Left forelimb (tissue), 1 donor: ENCODE data around the gene RPL41.
A peak's percentile ranks its signal among the peaks of the same experiment; 100 is the strongest.

Experiments
- DNase-seq: peaks from one replicate; pipeline ENCODE4 v3.0.0-alpha.2; 2018; ENCODE audit warnings: low spot score

Gene RPL41

DNA sequence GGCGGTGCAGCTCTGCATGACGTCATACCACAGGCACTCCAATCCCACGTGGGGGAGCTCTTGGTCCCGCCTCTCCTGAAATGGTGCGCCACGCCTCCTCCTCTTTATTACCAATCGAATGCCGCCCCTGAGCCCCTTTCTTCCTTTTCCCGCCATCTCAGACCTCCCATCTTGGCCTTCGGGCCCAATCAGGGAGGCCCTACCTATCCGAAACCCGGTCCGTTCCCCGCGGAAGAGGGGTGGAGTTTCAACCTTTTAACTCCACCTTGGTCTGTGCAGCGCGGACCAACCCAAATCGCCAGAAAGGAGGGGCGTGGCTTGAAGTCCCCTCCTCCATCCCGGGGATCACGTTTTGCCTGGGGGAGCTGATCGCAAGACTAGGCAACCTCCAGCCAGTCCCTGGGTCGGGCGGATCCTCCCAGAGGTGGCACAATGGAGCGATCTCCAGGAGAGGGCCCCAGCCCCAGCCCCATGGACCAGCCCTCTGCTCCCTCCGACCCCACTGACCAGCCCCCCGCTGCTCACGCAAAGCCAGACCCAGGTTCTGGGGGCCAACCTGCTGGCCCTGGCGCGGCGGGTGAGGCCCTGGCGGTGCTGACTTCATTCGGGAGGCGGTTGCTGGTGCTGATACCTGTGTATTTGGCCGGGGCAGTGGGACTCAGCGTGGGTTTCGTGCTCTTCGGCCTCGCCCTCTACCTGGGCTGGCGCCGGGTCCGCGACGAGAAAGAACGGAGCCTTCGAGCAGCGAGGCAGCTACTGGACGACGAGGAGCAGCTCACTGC lies 11.6 kb downstream of the RPL41 start, which contains the start of gene ESYT1:
Gene ESYT1 (plus strand): TSS at position 380 of the 782 bp plus-strand sequence. CDS start 53 bp downstream, at position 433.
- DNase-seq: peak; percentile 97

DNA sequence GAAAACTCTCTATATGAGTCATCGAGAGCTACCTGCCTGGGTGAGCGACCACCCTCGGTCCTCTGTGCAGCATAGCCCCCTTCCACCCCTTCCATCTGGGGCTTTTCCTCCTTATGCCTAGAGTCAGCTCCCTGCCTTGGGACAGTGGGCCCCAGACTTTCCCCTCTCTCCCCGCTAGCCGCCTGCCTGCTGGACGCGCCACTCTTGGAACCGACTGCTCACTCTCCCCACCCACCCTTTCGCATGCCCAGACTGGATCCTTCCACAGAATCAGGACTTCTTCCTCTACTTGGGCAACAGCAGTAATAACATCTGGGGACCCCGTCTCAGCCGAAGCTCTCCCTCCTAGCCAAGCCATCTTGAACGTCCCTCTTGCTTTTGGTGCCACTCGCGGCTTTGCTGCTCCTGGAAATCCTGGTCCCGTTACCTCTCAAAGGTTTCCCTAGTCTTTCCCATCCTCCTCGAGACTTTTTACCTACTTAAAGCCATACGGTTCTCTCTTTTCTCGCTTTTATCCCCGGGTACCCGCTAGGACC lies 12.3 kb downstream of the RPL41 start:
- DNase-seq: no peak

DNA sequence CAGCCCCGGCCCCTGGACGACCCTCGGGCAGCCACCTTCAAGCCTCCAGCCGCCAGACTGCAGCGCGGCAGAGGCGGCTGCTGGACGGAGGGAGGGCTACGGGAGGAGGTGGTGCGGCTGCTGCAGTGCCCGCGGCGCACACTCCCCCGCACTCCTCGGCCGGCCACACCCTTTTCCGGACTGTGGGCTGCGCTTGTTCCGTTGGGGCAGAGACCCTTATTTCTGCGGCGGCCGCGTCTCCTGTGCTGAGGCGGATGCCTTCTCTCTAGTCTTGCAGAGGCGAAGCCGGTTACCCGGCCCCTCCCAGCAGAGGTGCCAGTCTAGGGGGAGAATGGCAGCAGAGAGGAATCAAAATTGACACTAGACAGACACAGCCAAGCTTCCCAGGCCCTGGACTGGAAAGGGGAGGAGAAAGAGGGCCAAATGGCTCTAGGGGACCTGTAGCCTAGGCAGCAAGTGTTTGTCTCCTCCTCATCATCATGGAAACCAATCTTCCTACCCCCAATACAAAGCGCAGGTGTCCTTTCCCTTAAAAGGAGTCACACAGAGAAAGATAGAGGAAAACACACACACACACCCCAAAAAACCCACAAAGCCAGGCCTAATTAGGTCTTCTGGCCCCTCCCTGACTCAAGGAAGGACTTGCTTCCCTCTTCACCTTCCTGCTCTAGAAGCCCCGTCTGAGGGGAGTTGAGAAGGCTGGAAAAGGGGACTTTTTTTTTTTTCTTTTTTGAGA lies 12.9 kb downstream of the RPL41 start:
- DNase-seq: no peak

DNA sequence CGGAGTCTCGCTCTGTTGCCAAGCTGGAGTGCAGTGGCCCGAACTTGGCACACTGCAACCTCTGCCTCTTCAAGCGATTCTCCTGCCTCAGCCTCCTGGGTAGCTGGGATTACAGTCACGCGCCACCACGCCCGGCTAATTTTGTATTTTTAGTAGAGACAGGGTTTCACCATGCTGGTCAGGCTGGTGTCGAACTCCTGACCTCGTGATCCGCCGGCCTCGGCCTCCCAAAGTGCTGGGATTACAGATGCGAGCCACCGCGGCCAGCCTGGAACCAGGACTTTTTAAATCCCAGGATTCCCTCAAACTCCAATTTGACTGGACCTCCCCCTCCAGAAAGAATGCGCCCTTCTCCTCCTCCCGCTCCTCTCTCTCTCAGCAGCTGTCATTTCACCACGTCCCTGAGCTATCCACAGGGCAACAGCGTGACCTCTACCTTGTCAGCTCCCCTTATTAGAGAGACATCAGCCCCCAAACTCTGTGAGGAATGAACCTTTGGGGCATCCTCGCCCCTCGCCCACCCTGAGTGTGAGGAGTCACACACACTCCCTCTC lies 13.6 kb downstream of the RPL41 start:
- DNase-seq: no peak

DNA sequence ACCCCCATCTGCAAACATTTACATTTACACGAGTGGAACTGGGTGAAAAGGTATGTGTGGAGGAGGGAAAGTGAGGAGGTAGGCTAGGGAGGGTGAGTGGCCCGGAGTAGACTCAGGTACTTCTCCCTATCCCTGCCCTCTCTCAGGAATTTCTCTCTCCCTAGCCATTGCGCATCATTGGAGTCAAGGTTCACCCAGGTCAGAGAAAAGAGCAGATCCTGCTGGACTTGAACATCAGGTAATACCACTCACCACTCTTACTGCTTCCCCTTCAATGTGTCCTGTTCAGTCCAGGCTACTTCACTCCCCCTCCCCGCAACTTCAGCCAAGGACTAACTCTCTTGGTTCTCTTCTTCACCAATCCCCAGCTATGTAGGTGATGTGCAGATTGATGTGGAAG lies 14.4 kb downstream of the RPL41 start:
- no peak for DNase-seq

DNA sequence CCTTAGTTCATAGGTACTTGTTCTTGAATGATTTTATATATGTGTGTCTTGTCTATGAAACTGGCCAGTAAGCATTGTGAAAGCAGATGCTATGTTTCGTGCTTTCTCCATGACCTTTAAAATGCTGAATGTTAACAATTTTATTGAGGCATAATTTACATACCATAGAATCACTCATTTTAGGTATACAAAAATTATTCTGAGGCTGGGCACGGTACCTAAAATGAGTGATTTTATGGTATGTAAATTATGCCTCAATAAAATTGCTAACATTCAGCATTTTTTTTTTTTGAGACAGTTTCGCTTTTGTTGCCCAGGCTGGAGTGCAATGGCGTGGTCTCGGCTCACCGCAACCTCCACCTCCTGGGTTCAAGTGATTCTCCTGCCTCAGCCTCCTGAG lies 18.5 kb downstream of the RPL41 start:
- no peak for DNase-seq

DNA sequence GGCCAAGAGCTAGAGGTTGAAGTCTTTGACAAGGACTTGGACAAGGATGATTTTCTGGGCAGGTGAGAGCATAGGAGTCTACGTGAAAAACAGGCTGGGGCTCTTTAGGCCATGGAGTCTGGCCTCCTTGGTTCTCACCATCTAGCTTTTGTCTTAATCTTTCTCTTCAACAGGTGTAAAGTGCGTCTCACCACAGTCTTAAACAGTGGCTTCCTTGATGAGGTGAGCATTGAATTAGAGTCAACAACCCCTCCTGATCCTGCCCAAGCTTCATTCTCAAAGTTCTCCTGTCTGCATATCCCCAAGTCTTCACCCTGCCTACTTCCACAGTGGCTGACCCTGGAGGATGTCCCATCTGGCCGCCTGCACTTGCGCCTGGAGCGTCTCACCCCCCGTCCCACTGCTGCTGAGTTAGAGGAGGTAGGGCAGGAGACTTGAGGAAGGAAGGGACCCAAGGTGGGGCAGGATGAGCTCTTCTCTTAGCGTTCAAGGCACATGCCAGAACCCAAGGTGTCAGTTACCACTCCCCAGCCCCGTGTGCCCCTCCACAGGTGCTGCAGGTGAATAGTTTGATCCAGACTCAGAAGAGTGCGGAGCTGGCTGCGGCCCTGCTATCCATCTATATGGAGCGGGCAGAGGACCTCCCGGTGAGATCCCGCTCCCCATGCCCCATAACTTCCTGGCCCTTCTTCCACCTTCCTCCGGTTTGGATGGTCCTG lies 21.6 kb downstream of the RPL41 start:
- DNase-seq: no peak

DNA sequence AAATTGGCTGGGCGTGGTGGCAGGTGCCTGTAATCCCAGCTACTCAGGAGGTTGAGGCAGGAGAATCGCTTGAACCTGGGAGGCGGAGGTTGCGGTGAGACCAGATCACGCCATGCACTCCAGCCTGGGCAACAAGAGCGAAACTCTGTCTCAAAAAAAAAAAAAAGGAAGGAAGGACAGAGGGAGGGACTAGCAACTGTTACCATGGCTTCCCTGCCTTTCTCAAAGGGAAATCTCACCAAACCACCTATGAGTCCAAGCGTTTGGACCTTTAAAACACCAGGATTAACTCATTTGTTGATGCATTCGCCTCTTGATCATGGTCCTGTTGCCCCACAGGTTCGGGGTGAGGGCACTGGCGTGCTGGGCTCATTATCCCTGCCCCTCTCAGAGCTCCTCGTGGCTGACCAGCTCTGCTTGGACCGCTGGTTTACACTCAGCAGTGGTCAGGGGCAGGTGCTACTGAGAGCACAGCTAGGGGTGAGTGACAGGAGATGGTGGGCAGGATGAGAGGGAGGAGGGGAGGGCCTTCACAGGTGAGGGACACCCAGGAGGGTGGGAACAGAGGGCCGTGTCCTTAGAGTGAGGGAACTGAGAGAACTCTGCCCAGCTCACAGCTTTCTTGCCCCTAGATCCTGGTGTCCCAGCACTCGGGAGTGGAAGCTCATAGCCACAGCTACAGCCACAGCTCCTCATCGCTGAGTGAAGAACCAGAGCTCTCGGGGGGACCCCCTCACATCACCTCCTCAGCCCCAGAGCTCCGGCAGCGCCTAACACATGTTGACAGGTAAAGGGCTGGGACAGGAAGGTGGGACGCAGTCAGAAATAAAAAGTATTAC lies 25.7 kb downstream of the RPL41 start:
- no peak for DNase-seq

DNA sequence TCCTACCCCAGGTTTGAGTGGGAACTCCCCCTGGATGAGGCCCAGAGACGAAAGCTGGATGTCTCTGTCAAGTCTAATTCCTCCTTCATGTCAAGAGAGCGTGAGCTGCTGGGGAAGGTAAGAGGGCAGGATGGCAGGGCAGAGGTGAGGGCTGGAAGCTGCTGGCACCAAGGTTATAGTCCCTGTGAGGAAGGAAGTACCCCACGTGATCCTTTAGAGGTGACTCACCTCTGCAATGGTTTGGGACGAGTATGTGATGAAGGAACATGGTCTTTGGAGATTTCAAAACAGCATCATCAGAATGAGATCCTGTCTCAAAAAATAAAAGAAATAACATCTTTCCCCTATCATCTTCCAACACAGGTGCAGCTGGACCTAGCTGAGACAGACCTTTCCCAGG lies 26.8 kb downstream of the RPL41 start:
- DNase-seq: no peak

DNA sequence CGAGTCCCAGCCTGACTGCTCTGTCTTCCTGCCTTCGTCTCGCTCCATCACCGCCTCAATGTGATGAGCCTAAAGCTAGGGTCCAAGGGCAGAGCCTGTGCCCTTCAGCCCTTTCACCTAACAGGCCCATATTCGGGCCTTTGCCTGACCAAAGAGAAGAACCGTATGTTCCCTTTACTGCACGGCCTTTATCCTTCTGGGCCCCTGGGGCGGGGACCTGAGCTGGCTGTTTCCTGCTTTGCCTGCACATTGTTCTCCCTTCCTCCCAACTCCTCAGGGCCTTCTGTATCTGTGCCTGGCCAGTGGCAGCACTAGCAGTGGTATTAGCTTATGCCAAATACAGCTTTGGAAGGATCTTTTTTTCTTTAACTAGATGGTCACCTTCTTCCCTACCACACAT lies 27.4 kb downstream of the RPL41 start:
- DNase-seq: no peak

DNA sequence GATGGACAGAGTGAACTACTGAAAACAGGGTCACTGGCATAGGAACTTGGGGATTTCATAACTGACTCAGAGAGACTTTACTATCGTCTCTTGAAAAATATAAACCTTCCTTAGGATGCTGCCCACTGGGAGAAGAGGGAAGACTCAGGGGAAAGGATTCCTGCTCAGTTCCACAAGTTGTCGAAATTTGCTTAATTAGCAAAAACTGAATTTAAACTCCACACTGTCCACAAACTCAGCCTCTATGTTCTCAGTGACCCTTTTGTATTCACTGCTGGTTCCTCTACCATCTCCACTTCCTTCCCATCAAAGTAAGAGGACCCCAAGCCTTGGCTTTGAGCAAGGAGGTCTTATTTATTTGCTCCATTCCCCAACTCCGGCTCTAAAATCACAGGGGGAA lies 28.8 kb downstream of the RPL41 start:
- DNase-seq: no peak

DNA sequence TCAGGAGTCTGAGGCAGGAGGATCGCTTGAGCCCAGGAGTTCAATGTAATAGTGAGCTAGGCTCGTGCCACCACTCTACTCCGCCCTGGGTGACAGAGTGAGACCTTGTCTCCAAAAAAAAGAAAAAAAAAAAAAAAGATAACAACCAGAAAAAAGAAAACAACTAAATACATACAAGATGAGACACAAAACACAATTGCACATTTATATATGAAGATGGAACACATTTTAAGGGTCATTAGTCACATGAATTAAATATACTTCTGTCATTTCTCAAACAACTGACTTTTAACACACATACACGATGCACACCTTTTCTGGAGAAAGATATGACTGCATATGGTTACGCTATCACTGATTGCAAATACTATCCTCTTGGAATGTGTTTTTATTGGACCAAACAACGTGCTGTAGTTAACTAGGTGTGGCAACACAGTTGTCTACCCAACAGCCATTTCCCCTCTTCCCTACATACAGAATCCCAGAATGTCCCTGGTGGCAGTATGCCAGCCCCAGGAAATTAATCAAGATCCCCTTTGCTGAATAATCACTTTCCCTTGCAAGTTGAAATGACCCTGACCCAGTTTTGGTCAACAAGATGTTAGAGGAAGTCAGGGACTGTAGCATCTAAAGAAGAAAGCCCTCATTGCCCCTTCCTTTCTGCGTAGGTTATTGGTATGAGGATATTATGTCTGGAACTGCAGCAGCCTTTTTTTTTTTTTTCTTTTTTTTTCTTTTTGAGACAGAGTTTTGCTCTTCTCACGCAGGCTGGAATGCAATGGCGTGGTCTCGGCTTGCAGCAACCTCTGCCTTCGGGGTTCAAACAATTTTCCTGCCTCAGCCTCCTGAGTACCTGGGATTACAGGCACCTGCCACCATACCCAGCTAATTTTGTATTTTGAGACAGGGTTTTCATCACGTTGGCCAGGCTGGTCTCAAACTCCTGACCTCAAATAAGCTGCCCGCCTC lies 30.3 kb downstream of the RPL41 start:
- DNase-seq: no peak

DNA sequence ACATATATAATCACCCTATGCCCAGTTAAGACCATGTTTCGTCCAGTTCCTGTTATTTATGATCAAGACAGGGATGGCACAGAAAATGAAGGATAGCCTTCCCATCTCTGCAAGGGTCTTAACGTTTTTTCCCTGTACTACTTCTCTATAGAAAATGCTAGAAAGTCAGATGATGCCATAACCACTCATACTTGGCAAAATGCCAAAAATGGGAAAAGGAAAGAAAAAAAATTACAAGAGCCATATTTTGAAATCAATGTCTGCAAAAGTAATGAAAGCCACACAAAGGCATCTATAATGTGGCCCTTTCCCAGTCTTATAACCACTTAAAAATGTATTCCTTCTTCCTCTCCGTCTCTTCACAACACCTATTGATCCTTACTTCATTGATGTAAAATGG lies 34.1 kb downstream of the RPL41 start:
- no peak for DNase-seq

DNA sequence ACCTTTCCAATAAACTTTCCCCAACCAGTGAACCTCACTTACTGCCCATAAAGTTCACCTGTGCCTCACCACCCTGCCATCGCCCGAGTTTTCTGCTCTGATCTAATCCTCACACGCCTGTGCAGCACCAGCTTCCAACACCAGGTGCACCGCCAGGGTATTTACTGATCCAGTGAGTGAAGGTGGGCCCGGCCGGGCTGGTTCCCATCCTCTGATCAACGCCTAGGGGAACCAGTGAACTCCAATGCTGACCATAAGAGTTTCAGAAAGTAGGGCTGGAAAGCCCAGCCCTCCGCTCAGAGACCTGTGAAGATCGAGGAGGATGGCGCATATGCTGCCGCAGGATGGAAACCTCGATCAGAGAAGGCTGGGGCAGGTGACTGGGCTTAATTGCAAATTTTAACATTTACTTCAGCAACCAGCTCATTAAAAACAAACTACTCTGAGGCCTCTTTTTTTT lies 35.3 kb downstream of the RPL41 start:
- DNase-seq: no peak

DNA sequence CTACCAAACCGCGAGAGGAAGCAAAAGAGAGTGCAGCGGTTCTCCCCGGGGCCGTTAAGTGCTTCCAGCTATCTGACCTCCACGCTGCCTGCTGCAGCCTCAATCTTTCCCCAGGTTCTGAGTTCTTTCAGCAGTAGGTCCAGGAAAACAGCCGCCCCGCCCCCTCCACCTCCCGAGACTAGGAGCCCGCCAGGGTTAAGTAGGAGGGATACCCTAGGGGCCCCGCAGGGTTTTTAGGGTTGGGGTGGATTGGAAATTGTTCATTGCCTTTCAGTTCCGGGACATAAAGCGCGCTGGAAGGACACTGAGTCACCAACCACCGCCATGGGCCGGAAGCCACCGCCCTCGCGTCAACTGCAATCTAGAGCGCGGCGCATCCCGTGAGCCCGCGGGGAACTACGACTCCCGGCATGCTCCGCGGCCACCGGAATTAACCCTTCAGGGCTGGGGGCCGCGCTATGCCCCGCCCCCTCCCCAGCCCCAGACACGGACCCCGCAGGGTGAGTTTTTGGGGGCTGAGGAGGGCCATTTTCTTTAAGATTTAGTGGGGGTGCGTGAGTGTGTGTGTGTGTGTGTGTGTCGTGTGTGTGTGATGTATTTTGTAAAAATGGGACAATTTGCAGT lies 35.8 kb downstream of the RPL41 start, which contains the start of gene MYL6B:
Gene MYL6B (plus strand): TSS at position 456 of the 624 bp plus-strand sequence. CDS start 1,332 bp downstream, outside the sequence.
- DNase-seq: peak; percentile 96

DNA sequence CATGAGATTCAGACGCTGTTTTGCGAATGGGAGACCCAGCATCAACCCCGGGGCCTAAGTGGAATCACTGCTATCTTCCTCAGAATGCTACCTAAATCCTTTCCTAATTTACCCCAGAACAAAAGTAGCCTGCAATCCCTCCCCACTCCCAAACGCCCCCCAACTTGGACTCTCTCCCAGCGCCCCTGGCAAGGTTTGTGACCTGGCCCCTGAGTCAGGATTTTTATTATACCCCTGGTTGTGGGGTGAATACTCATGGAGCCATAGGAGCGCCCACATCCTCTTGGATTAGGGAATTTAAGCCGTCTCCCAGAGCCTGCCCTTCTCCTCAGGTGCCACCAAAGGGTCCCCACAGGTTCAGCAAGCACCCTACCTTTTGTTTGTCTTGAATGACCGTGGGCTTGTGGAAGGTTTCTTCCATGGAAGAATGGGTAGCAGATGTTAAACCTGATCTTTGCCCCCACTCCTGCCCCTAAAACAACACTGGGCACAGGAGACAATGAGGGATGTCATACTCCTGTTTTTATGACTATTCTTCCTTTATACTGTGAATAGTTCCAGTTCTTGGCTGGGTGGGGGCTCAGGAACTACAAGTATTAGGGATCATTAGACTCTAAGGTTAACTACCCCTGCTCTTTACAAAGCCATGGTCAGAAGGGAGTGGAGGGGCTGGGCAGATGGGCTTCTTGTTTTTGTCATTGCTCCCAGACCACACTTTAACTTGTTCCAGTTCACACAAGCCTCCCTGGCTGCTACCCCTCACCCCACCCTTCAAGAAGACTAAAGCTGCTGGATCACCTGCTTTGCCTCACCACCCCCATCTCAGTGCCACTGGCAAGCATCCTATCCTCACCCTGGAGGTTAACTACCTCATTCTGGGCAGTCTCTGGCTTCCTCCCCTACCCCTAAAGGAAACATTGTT lies 36.6 kb downstream of the RPL41 start:
- no peak for DNase-seq

DNA sequence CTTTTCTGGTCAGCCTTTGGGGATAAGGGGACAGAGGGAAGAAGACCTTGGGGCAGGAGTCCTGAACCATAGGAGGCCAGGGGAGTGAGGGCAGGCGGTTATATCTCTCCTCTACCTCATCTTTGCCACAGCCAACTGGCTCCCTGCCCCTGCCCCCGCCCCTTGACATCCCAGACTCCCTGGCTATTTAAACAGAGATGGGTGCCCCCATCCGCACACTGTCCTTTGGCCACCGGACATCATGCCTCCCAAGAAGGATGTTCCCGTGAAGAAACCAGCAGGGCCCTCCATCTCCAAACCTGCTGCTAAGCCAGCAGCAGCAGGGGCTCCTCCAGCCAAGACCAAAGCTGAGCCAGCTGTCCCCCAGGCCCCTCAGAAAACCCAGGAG lies 37.2 kb downstream of the RPL41 start:
- no peak for DNase-seq

DNA sequence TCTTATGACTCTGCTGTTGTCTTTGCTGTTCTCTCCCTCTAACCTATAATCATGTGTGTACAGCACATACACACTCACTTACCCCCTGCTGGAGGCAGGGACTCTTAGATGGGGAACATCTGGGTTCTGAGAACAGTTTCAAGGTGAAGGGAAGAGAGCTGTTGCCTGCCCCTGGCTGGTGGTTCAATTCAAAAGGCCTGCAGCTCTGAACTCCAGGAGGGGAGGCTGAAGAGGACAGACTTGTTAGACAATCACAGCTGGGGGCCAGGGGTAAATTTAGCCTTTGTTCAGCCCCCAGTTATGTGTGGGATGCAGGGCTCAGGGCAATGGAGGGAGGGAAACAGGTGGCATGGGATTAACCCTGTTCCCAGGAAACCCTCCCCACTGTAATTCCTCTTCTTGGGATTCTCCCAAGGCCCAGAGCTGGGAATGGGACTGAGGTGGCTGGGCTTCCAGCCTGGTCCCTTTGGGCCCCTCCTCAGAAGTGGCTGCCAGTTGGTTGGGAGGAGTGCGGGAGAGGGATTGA lies 37.9 kb downstream of the RPL41 start:
- DNase-seq: no peak
